ENCODE results near the gene C20orf144.

Gene C20orf144

DNA sequence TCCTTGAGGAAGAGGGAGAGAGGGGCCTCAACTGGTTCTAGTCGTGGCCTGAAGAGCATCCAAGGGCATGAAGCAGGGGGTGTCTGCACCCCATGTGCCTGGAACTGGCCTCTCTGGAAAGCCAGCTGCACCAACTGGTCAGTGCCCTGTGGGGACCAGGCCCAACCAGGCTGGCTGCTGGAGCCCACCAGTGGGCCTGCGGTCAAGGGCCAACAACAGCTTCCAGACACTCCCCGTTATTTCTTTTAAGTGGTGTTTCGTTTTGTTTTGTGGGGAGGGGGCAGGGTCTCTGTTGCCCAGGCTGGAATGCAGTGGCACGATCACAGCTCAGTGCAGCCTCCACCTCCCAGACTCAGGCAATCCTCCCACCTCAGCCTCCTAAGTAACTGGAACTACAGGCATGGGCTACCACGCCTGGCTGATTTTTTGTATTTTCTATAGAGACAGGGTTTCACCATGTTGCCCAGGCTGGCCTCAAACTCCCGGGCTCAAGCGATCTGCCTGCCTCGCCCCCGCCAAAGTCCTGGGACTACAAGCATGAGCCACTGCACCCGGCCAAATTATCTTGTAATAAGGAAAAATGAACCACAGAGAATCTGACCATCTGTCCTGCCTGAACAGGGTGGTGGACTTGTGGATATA, 11.9 kb upstream of the C20orf144 start:
- DNase-seq (ENCODE audit: low read depth in 3 of 3), result no peak

DNA sequence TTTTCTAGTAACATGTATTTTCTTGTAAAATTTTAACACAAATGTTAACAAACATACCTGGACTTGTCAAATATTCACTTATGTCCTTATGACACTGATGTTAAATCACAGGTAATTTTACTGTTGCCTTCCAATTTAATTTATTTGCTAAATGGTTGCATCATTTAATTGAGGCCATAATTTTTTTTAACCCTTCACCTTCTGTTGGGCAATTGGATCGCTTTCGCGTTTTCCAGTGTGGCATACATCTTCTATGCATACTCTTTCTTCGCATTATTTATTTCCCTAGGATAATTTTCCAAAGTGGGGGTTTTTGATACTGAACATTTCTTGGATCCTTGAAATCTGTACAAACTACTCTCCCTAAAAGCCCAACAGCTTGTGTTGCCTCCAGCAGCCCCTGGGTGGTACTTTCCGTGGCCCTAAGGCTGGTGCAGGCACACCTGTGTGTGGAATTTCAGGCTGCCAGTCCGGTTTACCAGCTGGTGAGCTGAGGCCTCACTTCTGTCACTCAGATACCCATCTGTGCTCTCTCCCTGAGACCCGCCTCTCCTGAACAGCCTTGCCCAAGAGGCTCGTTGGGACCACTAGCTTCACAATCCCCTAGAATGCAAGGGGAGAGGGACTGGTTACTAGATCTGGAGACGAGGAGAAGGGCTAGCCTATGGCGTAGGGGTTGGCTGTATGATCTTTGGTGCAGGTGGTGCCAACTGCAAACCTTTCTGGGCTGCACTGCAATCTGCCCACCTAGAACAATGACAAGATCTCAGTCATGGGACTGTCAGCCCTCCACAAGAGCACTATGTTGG, 11.2 kb upstream of the C20orf144 start:
- DNase-seq (ENCODE audit: low read depth in 3 of 3), result no peak

DNA sequence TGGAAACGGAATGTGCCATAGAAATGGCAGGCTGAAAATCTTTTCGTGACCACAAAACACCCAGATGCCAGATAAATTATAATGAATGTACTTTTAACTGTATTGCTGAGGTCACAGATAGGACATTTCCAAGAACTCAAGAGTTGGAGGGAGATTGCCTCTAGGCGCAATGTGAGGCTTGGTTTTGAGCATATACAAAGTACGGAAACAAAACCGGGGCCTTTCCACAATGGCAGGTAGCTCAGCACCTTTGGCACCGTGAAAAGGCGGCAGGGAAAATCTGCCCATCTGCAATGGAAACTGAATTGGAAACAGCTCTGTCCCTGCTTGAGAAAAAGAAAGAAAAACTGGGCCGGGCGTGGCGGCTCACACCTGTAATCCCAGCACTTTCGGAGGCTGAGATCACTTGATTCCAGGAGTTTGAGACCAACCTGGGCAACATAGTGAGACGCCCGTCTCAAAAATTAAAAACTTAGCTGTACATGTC, 10.5 kb upstream of the C20orf144 start:
- no peak for DNase-seq (ENCODE audit: low read depth in 3 of 3)

DNA sequence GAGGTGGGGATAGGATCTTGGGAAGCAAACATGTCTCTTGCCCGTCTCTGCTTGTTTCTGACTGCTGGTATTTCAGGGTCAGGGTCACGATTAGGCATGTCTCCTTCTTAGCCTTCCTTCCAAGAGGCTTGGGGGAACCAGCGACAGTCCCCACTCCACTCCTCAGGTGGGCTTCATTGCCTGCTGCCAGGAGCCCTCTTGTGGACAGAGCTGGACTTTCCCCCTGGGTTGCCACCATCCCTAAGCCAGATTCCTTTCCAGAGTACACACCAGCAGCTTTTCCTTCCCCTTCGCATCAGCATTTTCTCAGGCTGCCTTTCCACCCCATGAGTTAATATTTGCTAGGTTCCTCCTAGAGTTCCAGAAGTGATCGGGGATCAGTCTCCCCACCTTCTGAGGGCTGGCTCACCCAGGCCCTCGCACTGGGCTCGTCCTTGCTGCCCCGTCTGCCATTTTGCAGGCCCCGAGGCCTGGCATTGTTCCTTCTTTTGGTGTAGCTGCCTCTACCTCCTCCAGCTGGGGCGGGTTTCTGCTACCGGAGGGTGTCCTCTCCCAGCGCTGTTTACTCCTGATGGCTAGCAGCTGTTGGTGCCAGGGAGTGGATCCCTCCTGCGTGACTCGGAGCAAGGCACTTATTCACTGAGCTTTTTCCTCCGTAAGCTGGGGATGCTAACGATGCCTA, 8.8 kb upstream of the C20orf144 start:
- DNase-seq (ENCODE audit: low read depth in 3 of 3), result no peak

DNA sequence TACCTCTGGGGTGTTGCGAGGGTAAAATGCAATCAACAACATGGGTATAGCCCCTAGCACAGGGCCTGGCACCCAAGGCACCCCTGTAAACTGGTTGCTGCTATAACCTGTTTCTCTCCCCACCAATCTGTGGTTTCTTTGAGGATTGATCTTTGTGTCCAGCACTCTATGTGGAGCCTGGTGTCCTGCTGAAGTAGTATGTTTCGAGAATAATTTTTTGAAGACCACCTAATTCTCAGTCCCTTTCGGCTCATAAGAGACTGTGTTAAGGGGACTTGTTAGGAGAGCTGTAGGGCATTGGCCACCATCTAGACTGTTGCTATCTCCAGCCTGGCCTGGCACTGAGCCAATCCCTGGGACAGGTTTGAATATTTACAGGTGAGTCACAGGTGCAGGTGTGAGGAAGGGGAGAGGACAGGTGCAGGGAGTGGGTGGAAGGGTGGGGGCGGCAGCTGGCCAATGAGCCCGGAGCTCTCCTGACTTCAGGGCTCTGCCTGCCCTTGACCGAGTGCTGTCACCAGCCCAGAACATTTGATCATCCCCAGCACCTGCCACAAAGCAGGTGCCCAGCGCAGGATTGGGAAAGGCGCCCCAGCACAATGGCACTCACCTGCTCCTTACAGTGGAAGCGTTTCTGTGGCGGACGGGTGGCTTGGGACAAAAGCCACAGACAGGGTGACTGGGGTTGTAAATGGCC, 8.1 kb upstream of the C20orf144 start:
- DNase-seq (ENCODE audit: low read depth in 3 of 3), result no peak

DNA sequence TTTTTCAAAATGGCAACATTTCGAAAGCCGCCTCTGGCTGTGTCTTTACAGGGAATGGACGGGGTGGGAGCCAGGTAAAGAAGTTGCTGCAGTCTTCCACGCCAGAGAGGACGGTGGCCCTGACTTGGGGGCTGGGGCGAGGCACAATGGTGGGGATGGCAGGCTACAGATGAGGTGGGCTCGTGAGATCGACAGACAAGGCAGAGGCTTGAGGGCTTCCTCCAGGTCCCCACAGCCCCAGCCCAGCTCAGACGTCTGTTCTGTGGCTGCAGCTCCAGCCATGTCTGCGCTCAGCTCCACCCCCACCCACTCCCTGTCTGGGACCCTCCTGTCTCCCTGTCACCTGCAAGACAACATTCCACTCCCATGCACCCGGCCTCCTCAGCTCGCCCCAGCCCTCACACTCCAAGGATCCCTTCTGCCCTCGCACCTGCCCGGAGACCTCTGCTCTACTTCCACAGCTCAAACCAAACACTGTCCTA, 7.4 kb upstream of the C20orf144 start:
- no peak for DNase-seq (ENCODE audit: low read depth in 3 of 3)

DNA sequence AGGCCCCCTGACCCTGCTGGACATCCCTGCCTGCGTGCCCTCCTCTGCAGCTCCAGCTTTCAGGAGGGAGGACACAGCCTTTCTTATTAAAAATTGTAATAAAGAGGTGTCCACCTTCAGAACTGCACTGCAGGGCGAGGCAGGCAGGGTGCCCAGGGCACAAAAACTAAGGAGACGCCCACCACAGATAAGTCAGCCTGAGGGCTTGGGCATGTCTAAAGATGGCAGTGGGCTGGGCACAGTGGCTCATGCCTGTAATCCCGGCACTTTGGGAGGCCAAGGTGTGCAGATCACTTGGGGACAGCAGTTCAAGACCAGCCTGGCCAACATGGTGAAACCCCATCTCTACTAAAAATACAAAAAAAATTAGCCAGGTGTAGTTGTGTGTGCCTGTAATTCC, 7.0 kb upstream of the C20orf144 start:
- no peak for DNase-seq (ENCODE audit: low read depth in 3 of 3)

DNA sequence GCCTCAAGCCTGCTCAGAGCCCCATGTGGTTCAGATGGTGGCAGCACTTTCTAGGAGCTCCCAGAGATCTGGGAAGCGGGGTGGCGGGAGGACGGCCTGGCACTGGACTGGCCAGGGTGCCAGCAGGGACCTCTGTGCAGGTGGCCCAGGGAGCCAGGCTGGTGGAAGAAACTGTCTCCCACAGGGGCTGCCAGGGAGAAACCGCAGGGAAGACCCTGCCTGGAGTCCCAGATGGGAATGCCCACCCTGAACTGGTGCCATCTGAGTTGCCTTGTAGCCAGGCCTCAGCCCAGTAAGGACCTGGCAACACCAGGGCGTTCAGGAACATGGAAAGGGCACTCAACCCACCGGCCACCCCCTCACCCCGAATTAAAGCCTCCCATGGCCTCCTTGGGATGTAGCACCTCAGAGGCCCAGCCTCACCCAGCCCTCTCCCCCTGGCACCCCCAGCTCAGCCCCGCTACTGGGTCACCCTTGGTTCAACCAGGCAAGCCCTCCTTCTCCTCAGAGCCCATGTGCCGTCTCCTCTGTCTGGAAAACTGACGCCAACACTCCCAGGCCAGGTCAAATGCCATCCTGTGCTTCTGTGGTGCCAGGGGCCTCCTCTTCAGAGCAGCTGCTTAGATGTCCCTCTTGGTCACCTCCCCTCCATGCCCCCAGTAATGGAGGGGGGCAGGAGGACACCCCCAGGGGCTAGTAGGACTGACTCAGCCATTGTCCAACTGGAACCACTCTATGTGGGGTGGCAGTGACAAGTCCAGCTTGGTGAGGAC, 5.9 kb upstream of the C20orf144 start:
- DNase-seq (ENCODE audit: low read depth in 3 of 3), result no peak

DNA sequence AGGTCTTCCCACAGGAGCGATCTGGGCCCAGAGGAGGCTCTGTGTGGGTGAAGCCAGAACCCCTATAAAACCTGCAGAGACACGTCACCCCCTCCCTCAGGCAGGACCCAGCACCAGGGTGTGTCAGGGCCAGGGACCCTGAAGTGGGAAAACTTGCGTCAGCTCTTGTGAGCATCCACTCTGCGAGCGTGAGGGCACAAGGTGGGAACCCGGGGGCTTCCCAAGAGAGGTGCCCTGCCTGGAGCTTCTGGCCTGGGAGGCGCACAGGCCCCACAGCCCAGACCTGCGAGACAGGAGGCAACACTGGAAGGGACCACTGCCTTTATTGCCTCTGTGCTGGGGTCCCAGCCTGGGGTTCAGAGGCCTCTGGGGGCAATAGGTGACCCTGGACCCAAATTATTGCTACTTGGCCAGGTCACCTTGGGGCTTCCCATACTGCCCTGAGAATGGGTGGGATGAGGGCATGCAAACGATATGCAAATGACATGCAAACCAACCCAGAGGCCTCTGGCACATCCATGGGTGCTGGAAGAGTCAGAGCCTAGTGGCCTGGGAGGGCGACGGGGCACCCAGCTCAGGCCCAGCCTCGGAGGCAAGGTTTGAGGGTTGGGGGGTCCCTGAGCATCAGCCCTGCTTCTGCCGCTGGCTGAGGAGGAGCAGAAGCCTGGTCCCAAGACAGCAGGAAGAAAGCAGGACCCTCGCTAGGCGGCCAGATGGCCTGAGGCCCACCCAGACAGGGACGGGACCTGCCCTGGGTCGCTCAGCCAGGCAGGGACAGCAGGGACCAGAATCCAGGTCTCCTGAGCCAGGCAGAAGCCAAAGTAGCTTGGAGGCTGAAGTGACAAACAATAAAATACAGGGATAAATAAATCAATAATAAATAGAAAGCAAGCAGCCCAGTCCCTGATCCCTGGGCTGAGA, 5.1 kb upstream of the C20orf144 start:
- no peak for DNase-seq (ENCODE audit: low read depth in 3 of 3)

DNA sequence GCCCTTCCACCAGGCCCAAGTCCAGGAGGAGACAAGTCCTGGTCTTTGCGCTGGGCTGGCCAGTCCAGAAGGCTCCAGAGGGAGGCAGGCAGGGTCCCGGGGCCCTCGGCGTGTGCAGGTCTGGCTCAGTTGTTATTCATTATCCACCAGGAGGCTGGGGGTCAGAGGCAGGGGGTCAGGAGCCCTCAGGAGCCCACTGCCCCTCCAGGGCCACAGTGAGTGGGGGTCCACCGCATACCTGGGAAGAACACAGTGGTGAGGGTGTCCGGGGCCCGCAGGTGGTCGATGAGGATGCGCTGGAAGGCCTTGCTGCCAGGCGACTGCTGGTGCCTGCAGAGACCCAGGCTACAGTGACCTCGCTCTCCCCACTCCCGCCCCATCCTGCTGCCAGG, 4.4 kb upstream of the C20orf144 start:
- no peak for DNase-seq (ENCODE audit: low read depth in 3 of 3)

DNA sequence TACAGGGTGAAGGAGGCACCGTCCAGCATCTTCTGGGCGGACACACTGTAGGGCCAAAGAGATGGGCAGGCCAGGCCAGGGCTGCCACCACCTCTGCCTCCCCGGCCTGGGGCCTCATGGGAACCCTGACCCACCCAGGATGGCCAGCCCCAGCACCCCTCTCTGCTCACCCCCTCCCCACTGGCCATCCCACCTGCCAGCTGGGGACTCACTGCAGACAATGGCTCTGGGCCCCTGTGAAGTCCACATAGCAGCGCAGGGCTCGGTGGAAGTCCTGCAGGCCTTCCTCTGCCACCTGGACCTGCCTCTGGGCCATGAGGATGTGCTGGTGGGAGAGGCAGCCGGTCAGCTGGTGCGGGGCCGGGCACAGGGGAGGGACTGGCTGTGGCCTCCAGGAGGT, 3.6 kb upstream of the C20orf144 start:
- no peak for DNase-seq (ENCODE audit: low read depth in 3 of 3)

DNA sequence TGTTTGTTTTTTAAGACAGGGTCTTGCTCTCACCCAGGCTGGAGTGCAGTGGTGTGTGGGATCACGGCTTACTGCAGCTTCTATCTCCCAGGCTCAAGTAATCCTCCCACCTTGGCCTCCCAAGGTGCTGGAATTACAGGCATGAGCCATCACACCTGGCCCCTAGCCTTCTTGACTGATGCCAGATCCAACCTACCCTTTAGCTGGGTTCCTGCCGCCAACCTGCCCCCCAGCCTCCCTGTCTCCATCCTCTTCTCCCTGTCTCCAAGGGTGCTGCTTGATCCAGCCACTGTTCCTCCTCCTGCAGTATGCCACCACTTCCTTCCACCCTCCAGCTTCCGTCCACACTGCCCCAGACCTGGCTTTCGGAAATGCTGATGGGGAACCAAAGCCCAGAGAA, 3.2 kb upstream of the C20orf144 start:
- DNase-seq (ENCODE audit: low read depth in 3 of 3), result no peak

DNA sequence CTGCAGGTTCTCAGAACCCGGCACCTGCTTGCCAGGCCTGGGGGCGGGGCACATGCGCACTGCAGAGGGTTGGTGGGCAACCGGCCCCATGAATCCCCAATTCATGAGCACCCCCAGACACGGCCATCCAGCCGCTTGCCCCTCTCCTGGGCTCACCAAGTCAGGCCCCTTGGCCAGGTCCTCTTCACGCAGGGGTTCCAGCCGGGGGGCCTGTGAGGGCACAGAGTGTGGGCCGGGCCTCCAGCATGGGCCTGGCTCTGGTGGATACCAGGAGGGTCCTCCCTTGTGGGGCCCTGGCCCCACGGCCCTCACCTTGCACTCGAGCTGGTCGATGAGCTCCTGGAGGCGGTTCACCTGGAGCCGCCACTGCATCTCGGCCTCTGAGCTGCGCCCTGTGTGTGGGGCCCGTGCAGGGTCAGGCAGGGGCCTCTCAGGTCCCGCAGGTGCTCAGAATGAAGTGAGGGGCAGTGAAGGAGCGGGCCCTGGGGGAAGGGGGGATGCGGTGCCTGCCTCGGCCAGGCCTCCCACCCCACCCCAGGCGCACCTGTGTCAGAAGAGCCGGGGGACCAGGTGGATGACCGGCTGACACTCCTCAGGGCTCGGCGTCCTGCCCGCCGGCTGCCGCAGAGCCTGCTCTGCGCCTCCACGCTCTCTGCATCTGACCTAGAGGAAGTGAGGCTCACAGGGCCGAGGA, 2.6 kb upstream of the C20orf144 start:
- no peak for DNase-seq (ENCODE audit: low read depth in 3 of 3)

DNA sequence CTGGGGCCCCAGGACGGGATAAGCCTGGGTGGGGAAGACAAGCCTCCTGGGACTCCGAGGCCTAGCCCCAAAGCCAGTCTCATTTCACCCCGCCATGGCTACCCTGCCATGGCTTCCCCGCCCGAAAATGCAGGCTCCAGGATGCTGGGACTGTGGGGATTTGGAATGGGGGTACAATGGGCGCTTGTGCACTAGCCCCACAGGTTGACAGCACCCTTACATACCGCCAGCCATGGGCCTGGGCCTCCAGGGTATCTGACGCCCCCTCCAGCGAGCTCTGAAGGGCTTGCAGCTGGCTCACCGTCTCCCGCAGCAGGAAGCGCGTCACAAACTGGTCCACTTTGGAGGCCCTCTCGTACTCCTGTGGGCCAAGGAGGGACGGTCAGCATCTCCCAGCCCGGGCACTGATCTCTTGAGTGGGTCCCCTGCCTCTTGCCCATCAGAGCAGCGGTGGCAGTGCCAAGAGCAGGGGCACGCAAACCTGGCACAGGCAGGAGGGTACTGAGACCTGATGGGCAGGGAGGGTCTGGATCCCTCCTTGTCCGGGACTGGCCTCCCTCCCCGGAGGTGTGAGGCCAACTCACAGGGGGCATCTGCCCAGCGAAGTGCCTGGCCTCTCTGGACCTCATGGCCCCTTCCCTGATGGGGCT, 2.0 kb upstream of the C20orf144 start:
- no peak for DNase-seq (ENCODE audit: low read depth in 3 of 3)

DNA sequence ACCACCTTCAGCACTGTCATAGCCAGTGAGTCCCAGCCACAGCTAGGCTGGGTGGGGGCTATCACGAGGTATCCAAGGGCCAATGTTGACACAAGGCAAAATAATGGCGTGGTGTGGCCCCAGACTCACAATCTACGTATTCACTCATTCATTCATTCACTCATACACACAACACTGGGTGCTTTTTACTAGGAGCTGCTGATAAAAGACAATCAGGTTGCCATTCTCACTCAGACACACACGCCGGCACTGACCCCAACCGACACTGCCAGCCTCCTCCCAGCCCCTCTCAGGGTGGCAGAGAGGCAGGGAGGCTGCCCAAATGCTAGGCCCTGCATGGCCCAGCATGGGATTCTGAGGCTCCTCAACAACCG, 1.5 kb upstream of the C20orf144 start:
- no peak for DNase-seq (ENCODE audit: low read depth in 3 of 3)

DNA sequence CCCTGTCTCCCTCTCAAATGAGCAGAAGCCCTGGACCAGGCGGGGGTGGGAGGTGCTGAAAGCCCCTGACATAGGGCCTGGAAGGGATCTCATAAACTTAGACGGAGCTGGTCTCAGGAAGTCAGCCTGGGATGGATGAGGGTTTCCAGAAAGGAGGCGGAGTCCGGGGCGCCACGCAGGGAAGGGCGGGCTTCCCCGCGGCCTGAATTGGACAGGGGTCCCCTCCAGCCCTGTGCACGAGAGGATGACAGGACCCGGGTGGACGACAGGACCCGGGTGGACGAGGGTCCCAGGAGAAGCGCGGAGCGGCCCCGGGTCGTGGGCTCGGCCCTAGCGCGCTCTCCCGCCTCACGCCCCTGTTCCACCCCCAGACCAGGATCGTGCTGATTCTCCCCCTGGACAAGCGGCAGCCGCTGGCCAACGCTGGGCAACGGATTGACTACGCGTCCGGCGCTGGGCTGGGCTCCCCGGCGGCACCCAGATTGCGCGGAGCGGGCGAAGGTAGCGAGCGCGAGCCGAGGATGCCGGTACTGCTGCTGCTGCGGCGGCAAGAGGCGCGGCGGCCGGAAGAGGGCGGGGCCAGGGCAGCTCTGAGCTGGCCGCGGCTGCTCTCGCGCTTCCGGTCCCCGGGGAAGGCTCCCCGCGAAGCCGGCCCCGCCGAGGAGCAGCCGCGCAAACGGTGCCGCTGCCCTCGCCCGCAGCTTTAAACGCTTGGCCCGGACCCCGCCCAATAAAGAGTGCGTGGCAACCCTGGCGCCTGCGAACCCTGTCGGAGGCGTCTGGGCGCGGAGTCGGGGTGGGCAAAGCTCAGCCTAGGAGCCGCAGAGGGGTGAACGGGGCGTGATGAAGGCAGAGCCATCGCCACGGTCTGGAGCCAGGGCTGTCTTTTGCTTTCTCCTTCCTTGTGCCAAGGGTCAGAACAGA, 1.3 kb downstream of the C20orf144 start:
- peak; percentile 66 to 88 (median 75) for DNase-seq (ENCODE audit: low read depth in 3 of 3)

DNA sequence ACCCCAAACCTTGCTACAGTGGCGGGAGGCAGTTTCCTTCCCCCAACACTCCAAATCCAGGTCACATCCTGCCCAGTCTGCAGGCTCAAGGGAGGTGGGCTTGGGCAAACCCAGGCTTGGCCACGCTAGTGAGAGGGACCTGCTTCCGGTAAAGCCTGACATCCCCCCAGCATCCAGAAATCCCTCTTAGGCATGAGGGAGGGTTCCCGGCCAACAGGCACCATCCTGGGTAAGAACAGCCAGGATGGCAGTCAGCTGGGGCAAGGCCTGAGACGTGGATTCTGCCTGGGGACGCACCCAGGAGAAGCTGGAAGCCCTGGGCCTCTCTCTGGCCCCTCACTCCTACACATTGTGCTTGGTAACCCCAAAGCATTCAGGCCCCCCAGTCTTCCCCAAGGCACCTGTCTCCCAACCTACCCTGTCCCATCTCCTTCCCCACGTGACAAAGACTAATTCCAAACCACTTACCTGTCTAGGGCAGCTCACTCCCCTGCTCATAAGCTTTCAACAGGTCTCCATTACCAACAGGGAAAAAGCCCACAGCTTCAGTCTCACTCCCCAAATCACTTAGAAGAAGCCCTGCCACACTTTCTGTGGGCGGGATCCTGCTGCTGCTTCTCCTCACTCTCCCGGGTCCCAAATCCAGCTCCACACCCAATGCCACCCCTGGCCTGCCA, 2.1 kb downstream of the C20orf144 start:
- no peak for DNase-seq (ENCODE audit: low read depth in 3 of 3)

All from stimulated activated CD4-positive, alpha-beta T cell treated with anti-CD3 and anti-CD28 coated beads, TNF-alpha, amount 100 ng/mL, for 48 hours (primary cell).